ENCODE results near the gene ABCA7. TPM values are rescaled to one million over a fixed set of nuclear protein-coding genes. Genes with fewer than 3 reads are reported as not detected.

ABCA7 gene
- total and polyA plus RNA-seq, 2 of the 8 experiments (the other 6 are each of a cell fraction or from before 2014, with no cell fraction given): 10.4 to 25.6 TPM

DNA sequence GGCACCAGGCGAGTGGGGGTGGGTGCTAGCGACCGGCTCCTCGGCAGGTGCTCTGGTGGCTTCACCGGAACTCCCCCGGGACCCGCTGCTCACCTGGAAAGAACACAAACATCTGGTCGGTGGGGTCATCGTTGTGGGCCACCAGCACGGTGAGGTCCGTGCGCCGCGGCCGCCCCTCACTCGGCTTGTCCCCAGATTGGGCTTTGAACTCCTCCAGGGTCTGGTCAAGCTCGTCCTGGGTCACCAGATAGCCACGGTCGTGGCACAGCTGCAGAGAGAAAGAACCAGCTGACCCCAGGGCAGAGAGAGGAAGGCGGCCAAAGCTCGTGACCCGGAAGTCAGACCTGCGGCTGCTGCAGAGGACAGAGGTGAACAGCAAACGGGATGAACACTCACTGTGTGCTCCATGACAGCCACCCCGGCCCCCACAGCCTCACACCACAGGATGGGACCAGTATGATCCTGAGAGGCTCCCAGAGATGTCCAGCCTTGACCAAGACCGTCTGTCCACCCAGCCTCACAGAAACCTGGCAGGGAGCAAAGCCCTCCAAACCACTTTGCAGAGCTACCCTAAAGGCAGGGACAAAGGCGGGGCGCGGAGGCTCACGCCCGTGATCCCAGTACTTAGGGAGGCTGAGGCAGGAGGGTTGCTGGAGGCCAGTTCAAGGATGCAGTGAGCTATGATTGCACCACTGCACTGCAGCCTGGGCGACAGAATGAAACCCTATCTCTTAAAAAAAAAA is 54.1 kb downstream of the ABCA7 start (continued):
- no peak for TF ChIP-seq YY1 (IDR thresholded peaks at IDR 0.05; ENCODE audit: low read depth, low read length)
- no peak for TF ChIP-seq PHF8 (conservative IDR thresholded peaks at IDR 0.05; ENCODE audit: low read depth, low read length)
- TF ChIP-seq EZH2 (IDR thresholded peaks at IDR 0.05; ENCODE audit: low read depth, low read length, severe bottlenecking): no peak
